NCI-H146 (cell line): ENCODE measurements around the gene SS18L1.

ENCODE experiments used
- DNase-seq: peaks from one replicate; lab custom pipeline; 2025; lab: John Stamatoyannopoulos, UW

Gene SS18L1

DNA sequence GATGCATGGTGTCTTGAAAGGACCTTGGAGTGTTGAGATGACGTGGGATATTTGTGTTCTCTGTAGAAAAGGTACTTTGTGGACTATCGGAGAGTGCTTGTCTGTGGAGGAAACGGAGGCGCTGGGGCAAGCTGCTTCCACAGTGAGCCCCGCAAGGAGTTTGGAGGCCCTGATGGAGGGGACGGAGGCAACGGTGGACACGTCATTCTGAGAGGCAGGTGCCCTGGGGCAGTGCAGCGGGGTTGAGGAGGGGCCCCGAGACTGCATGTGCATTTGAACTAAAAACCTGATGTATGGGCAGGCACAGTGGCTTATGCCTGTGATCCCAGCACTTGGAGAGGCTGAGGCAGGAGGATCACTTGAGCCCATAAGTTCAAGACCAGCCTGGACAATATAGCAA lies 52.2 kb downstream of the SS18L1 start:
- DNase-seq, result no peak

DNA sequence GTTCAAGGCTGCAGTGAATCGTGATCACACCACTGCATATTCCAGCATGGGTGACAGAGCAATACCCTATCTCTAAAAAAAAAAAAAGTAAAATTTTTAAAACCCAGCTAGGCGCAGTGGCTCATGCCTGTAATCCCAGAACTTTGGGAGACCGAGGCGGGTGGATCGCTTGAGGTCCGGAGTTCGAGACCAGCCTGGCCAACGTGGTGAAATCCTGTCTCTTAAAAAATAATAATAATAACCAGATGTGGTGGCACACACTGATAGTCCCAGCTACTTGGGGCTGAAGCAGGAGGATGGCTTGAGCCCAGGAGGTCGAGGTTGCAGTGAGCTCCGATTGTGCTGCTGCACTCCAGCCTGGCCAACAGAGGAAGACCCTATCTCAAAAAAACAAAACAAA lies 52.7 kb downstream of the SS18L1 start:
- no peak for DNase-seq

DNA sequence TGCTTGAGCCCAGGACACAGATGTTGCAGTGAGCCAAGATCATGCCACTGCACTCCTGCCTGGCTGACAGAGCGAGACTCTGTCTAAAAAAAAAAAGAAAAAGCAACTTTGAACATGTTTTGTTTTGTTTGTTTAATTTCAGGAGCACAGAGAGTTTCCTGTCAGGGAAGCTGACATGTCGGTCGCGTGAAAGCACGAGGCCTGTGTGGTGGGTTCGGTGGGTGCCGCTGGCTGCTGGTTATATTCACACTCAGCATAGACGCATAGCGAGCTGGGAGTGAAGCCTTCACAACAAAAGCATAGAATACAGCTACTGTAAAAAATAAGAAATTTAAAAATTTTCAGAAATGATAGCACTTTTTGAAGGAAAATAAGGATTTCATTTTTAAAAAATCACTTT lies 53.7 kb downstream of the SS18L1 start:
- no peak for DNase-seq

DNA sequence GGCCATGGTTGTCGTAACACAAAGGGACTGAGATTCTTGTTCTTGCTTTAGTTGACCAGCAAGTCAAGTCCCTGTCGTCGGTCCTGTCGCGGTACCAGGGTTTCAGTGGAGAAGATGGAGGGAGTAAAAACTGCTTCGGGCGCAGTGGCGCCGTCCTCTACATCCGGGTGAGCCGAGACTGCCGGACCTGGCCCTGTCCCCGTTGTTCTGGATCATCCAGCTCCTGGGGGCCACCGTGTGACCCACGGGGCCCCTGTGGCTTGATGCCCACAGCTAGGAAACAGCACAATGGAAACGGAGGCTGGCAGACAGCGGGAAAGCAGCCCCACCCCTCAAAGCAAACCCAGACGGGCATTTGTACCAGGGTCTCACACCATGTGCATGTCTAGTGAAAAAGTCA lies 54.2 kb downstream of the SS18L1 start:
- no peak for DNase-seq

DNA sequence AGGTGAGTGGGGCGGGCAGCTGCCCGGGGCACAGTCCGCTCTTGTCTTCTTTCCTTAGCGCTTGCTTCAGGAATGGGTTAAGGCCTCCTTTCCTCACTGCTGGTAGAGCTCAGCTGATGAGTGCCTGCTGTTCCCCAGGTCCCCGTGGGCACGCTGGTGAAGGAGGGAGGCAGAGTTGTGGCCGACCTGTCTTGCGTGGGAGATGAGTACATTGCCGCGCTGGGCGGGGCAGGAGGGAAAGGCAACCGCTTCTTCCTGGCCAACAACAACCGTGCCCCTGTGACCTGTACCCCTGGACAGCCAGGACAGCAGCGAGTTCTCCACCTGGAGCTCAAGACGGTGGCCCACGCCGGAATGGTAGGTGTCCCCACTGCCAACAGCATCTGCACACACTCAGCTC lies 54.9 kb downstream of the SS18L1 start:
- no peak for DNase-seq

DNA sequence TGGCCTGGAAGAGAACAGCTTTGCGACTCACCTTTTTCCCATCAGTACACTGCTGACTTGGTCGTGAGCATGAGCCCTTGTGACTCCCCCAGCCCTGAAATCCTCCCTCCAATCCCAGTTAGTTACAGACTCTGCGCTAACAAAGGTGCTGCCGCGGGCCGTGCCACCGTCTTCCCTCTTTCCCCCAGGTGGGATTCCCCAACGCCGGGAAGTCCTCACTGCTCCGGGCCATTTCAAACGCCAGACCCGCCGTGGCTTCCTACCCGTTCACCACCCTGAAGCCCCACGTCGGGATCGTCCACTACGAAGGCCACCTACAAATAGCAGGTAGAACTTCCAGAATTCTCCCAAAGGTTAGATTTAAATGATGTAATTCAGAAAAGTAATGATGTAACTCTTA lies 55.4 kb downstream of the SS18L1 start:
- no peak for DNase-seq

DNA sequence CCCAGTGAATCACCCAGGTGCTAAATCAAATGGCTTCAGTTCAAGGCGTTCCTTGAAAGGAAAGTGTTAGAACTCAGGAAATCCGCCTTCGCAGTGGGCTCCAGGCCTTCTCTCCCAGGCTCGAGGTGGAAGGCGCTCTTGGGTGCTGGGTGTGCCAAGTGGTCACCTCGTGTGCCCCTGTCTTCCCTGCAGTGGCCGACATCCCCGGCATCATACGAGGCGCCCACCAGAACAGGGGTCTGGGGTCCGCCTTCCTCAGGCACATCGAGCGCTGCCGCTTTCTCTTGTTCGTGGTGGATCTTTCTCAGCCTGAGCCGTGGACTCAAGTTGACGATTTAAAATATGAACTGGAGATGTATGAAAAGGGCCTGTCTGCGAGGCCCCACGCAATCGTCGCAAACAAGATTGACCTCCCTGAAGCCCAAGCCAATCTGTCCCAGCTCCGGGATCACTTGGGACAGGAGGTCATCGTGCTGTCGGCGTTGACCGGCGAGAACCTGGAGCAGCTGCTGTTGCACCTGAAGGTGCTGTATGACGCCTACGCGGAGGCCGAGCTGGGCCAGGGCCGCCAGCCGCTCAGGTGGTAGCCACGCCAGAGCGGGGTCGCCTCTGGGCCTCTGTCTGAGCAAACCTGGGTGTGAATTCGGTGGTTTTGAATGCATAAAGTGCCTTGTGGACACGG lies 57.1 kb downstream of the SS18L1 start:
- DNase-seq, result no peak

DNA sequence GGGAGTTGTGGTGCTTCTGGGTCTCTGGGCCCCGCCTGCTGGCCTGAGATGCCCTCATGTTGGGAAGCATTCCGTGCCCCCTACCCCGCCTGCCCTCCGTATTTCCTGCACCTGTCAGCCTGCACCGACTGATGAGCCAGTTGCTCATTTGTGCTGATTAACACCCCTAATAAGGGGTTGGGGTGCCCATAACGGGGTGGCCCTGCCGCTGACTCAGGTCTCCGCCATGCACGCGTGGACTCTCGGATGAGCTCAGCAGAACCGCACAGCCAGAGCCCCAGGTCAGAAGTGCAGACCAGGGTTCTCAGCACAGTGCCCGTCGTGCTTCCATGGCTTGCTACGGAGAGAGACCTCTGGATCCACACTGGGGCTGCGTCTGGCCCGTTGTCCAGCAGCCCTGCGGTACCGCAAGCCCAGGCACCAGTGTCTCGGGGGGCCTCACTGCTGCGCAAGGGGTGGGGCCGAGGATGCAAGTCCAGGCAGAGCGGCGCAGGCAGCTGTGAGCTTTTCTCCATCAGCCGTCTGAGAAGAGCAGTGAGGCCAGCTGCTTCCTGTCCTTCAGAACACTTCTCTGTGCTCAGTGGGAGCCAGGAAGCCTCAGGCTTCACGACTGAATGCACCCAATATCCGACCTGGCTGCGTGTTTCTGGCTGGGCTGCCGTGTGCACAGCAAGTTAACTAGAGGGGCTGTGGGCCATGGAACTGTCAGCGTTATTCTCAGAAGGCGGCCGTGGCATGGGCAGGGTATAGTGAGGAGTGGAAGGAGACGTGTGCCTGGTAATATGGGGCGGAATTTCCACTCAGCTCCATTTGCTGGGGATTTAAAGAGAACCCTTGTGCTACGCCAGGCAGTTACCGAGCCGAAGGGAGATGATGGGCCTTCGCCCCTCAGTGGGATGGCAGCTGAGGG lies 57.9 kb downstream of the SS18L1 start:
- DNase-seq, result no peak

DNA sequence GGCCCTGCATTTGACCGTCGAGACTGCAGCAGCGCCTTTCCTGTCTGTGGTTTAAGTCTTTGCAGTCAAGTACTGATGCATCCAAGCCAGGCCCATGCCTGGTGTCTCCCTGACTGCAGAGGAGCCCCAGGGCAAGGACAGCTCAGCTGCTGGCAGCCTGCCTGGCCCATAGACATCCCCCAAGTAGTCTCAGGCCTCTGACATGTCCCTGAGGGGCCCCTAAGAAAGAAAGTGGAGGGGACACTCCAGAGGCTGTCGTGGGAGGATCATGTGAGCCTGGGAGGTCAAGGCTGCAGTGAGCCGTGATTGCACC lies 58.5 kb downstream of the SS18L1 start:
- no peak for DNase-seq

DNA sequence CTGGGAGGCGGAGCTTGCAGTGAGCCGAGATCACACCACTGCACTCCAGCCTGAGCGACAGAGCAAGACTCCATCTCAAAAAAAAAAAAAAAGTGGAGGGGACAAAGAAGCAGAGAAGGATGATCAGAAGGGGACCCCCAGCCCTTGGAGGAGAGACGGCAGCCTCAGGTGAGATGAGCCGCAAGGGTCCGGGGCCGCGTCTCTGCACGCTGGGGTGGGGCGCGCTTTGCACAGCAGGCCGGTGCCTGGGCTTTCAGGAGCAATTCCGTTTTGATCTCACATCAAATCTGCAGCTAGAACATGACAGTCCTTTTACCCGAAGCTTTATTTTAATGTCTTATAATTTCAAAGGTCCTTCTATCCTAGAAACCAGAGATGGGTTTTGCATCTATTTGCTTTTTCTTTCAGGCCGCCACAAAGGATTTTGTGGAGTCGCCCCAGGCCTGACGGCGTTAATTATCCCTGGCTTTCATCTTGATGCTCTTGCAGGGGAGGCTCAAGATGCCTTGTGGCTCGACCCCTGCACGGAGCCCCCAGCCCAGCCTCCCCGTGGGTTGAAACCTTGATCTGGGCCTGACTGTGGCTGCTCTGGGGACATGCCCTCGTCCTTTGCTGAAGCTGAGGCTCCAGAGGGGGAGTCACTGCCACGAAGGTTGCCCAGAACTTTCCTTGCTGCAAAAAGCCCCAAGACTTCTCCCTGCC lies 59.3 kb downstream of the SS18L1 start:
- DNase-seq, result no peak

DNA sequence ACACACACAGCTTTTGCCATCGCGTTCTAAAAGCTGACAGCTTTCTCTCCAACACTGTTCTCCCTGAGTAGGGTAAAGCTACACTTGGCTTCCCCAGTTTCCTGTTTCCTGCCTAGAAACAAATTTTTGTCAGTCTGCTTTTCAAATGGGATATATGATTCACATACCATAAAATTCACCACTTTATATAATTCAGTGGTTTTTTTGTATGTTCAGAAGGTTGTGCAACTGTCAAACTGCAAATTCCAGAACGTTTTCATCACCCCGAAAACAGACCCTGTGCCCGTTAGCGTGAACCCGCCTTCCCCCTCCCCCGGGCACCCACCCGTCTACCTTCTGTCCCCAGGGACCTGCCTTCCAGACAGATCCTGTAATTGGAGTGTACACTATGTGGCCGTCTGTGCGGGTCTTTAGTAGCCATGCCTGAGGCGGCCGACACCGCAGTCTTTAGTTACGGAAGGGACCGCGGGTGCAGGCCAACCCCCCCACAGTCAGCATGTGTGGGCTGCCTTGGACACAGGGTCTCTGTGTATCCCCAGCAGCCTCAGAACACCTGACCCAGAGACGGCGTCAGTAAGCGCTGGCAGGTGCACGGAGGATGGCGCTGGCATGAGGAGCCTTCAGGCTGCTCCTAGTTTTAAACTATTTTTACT lies 59.9 kb downstream of the SS18L1 start:
- no peak for DNase-seq

DNA sequence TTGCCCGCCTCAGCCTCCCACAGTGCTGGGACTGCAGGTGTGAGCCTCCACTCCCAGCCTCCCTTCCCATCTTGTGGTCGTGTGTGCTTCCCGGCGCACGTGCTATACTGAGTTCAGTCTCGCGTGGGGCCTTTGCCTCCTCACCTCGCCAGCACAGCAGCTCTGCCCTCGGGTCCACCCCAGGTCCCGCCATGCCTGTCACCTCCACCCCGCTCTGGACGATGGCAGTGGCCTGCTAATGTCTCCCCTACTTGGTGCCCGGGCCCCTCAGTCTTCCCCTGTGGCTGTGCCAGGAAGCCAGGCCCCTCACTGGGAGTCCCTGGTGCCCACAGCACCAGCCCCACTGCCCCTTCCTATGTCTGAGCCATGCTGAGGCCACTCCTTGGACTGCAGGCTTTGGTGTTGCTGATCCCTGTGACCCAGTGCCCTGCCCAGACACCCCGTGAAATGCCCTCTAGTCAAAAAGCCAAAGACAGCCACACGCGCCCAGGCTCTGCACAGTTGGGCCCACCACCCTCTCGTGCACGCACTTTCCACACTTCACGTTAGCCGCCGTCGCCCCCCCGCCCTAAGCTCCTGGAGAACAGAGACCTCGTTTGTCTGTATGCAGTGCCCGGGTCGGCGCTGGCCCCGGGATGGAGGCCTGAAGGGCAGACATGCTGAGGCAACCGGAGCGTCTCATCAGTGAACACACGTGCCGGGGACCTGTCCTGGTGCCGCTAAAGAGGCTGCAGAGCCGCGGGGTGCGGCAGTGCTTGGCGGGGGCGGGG lies 62.2 kb downstream of the SS18L1 start:
- DNase-seq, result no peak

DNA sequence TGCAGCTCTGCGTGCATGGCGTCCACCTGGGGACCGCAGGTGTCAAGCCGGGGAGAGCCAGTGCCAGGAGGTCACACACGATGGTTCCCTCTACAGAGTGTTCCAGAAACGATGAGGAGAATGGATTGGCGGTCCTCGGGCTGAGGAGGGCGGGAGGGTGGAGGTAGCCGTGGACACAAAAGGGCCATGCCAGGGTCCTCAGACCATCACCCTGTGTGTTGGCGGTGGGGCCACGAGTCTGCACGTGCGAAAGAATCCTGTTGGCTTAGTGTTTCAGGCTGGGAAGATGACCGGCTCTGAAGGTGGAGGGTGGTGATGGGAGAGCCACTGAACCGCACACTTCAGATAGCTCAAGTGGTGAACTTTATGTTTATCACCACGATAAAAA lies 62.8 kb downstream of the SS18L1 start:
- DNase-seq, result no peak

DNA sequence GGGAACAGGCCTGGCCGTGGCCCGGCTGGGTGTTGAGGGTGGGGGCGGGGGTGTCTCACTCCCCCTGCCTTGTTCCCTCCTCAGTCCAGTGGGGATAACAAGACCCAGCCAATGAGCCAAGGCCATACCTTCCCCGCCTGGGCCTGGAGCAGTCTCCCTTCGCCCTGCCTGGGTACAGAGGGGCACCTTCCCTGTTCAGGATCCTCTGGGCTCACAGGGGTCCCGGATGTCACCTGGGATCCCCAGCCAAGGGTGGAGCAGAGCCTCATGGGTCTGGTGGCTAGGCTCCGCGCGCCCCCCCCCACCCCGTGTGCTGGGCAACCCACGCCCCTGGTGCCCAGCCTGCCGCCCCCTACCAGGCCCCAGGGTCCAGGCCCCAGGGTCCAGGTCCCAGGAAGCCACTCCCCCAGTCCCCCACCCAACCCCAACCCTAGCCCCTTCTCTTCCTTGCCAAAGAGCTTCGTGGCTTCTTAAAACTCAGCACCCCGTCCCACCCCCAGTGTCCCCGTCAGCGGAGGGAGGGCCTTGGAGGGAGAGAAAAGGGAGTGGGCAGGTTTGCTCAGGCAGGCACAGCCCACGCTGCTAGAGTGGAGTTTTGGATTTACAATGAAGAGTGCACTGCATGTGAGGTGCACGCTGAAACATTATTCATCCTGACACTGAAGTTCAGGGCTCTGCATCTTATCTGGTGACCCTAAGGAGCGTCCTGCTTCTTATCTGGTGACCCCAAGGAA lies 64.7 kb downstream of the SS18L1 start:
- no peak for DNase-seq

DNA sequence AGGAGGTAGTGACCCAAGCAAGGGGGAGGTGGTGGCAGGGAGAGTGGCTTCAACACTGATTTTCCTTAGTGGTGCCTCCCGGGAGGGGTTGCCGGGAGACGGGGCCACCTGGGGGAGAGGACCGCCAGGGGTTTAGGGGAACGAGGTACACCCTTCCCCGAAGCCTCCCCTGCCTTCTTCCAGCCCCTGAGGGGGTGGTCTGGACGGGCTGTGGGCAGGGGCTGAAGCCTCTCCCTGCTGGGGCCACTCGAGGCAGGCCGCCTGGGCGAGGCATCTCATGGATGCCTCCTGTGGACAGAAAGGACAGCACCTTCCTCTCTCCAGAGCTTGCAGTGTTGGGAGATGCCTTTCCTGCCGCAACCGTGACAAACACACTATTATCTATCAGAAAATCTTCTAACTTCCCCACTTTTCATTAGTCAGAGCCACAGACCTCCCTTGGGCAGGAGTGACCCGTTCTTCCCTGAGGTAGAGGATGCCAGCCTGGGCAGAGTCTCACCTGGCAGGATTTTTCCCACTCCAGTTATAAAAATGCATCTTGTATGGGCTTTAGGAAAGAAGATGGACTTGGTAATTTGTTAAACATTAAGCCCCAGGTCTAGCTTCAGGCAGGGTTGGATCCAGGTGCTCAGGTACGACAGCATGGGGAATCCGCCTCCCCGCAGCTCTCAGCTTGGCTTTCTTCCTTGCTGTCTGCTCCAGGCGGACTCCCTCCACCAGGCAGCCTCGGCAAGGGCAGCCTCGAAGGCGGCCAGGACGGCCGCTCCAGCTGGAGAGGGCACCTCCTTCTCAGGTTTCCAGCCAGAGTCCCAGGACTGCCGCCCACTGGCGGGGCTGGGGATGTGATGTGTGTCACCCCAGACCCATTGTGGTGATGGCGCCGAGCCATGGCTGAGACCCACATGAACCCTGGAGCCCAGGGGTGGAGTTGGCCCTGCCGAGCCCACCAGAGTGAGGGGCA lies 65.5 kb downstream of the SS18L1 start:
- DNase-seq, result no peak

DNA sequence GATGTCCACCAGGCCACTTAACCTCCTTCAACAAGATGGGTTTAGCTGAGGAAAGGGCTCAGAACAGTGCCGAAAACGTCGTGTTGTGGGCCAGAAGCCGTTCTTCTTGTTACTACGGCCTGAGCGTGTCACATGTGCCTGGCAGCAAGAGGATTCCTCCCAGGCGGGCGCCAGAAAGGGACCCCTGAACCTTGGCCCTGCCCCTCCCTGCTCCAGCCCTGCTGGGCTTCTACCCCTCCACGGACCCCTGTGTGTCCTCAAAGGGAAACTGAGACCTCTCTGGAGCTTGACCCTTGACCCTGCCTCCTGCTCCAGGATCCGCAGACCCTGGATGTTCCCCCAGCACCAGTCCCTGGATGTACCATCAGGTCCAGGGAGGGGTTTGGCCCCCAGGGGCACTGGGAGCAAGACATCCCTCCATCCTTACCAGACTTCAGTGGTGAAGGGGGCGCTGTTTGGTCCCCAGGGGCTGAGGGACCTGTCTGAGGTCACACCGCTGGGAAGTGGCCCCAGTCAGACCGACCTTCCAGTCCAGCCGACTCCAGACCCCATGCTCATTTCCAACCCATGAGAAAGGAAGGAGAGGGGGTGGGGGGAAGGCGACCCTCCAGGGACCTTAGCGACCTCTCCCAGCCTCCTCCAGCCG lies 66.4 kb downstream of the SS18L1 start:
- DNase-seq, result no peak

DNA sequence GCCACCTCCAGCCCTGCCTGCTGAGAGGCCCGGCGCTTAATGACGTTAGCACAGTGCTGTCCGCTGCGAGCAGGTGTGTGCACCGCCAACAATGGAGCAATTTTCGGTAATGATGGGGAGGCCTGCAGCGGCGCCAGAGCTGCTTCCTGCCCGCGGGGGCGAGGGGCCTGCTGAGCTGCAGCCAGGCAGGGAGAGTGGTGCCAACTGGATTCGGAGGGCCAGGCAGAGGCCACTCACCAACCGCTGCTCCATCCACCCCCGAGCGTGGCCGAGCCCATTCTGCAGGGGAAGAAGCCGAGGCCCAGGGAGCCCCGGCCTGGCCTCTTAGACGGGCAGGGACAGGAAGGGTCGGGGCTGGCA lies 66.9 kb downstream of the SS18L1 start:
- peak; percentile 97 for DNase-seq

DNA sequence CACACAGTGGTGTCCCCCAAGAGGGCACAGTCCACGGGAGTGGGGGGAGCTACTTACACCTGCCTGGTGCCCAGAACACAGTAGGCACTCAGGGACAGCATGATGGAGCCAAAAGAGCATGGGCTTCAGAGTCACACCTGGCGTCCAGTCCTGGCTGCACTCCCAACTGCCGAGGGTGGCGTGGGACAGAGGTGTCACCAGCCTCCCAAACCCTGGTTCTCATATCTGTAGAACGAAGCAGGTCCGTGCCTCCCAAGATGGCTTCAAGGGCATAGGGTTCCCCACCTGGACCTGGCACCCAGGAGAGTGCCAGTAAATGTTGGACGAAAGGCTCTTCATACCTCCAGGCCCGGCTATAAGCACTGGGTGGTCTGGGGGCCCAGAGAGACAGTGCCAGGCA lies 67.6 kb downstream of the SS18L1 start:
- DNase-seq, result no peak

DNA sequence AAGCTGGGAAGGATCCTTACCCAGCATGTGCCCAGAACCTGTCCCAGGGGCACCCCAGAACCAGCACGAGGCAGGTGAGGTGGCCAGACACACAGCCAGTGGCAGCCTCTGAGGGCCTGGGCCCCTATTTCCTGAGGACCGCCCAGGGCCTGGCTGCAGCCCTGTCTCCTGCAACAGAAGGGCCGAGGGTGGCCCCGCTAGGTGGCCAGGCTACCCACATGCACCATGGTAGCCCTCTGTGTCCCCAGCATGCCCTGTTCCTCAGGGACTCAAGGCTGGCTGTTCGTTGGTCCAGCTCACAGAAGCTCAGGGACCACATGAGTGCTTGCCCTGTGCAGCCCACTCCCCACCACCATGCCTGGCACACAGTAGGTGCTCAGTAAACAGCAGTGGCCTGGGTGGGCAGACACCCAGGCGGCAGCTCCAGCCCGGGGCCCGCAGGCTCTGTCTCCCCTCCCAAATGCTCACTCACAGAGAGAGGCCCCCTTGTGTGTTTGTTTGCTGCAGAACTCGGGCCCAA lies 68.3 kb downstream of the SS18L1 start:
- no peak for DNase-seq
